Nephron (organoid): ENCODE results near the gene VSTM2B.
"Not testable (repeated sequence)": the region's sequence is repeated elsewhere in the genome, so short reads cannot be mapped to it uniquely, and the experiment has no call there.

Experiments
- H3K27ac Mint-ChIP-seq, 3 experiments: 2 replicates each; pipeline ENCODE4 v1.8.0; 2020; ENCODE audit warnings: mixed read lengths in 3 of 3, mild to moderate bottlenecking in 2 of 3, moderate library complexity in 1 of 3
- H3K27me3 Mint-ChIP-seq: 2 replicates; pipeline ENCODE4 v1.8.0; 2021; ENCODE audit warnings: low read depth, mild to moderate bottlenecking, moderate library complexity, mixed read lengths
- H3K36me3 Mint-ChIP-seq: 2 replicates; pipeline ENCODE4 v1.8.0; 2020; ENCODE audit warnings: low read depth, mixed read lengths
- H3K4me1 Mint-ChIP-seq: 2 replicates; pipeline ENCODE4 v1.8.0; 2020; ENCODE audit warnings: mixed read lengths
- H3K4me3 Mint-ChIP-seq, 3 experiments: 2 replicates each; pipeline ENCODE4 v1.8.0; 2020; ENCODE audit warnings: mild to moderate bottlenecking in 3 of 3, mixed read lengths in 3 of 3, moderate library complexity in 2 of 3
- H3K9me3 Mint-ChIP-seq: 2 replicates; pipeline ENCODE4 v1.8.0; 2020; ENCODE audit warnings: mixed read lengths
- CTCF ChIP-seq, 3 experiments: fragments of 200-600 bp; sonication (generic); IDR thresholded peaks; one replicate each; pipeline ENCODE4 v1.5.0; 2021; ENCODE audit warnings: antibody characterized with exemption in 3 of 3; ENCODE audit not compliant: unreplicated experiment in 3 of 3

VSTM2B gene

GRCh38 chr19:29541473-29542253 lies 15.9 kb downstream of the VSTM2B start:
- no peak for TF ChIP-seq CTCF (IDR thresholded peaks at IDR 0.05; ENCODE audit: unreplicated experiment in 3 of 3)
- no peaks in the 10 kb centered on the region for H3K36me3 Mint-ChIP-seq
- no peak overlapping the region for H3K27ac Mint-ChIP-seq
- no peaks in the 10 kb centered on the region for H3K4me1 Mint-ChIP-seq
- peaks cover 25% of the 10 kb centered on the region for H3K27me3 Mint-ChIP-seq
- no peaks in the 10 kb centered on the region for H3K9me3 Mint-ChIP-seq
- H3K4me3 Mint-ChIP-seq = no peak overlapping the region

- no peak overlapping the region for H3K4me3 Mint-ChIP-seq
- H3K9me3 Mint-ChIP-seq = no peaks in the 10 kb centered on the region
- peaks cover 24% of the 10 kb centered on the region for H3K27me3 Mint-ChIP-seq
- no peak for TF ChIP-seq CTCF (IDR thresholded peaks at IDR 0.05; ENCODE audit: unreplicated experiment in 3 of 3)
- H3K4me1 Mint-ChIP-seq = no peaks in the 10 kb centered on the region
- no peaks in the 10 kb centered on the region for H3K36me3 Mint-ChIP-seq
- no peak overlapping the region for H3K27ac Mint-ChIP-seq
These were observed 16.5 kb downstream of the VSTM2B start for GRCh38 chr19:29542327-29542726.

GRCh38 chr19:29542776-29543175 lies 17.0 kb downstream of the VSTM2B start:
- TF ChIP-seq CTCF (IDR thresholded peaks at IDR 0.05; ENCODE audit: unreplicated experiment in 3 of 3) = no peak
- Mint-ChIP-seq H3K4me3 (no peak overlapping the region), H3K27ac (no peak overlapping the region), H3K36me3 (no peaks in the 10 kb centered on the region), H3K9me3 (no peaks in the 10 kb centered on the region), H3K4me1 (no peaks in the 10 kb centered on the region), H3K27me3 (peaks cover 20% of the 10 kb centered on the region)

GRCh38 chr19:29543381-29543780 lies 17.6 kb downstream of the VSTM2B start:
- no peak for TF ChIP-seq CTCF (IDR thresholded peaks at IDR 0.05; ENCODE audit: unreplicated experiment in 3 of 3)
- no peaks in the 10 kb centered on the region for H3K9me3 Mint-ChIP-seq
- H3K27me3 Mint-ChIP-seq = peaks cover 15% of the 10 kb centered on the region
- no peak overlapping the region for H3K27ac Mint-ChIP-seq
- H3K36me3 Mint-ChIP-seq = no peaks in the 10 kb centered on the region
- H3K4me3 Mint-ChIP-seq = no peak overlapping the region
- no peaks in the 10 kb centered on the region for H3K4me1 Mint-ChIP-seq

GRCh38 chr19:29544656-29545360 lies 19.0 kb downstream of the VSTM2B start:
- Mint-ChIP-seq H3K27me3 (peaks cover 7% of the 10 kb centered on the region), H3K4me1 (no peaks in the 10 kb centered on the region), H3K9me3 (no peaks in the 10 kb centered on the region), H3K4me3 (no peak overlapping the region), H3K27ac (no peak overlapping the region), H3K36me3 (no peaks in the 10 kb centered on the region)
- no peak for TF ChIP-seq CTCF (IDR thresholded peaks at IDR 0.05; ENCODE audit: unreplicated experiment in 3 of 3)

GRCh38 chr19:29545447-29545846 lies 19.7 kb downstream of the VSTM2B start:
- H3K4me3 Mint-ChIP-seq, H3K36me3 Mint-ChIP-seq, H3K9me3 Mint-ChIP-seq, H3K4me1 Mint-ChIP-seq, H3K27ac Mint-ChIP-seq, H3K27me3 Mint-ChIP-seq: not testable (repeated sequence)
